GM19395 (cell line): ENCODE results near the gene NALCN.
A peak's percentile ranks its signal among the peaks of the same experiment; 100 is the strongest.

Experiments
- ATAC-seq: cut with Tn5 transposase; IDR thresholded peaks from one replicate; pipeline ENCODE4 v1.9.1; 2021; ENCODE audit warnings: mild to moderate bottlenecking, moderate library complexity; ENCODE audit not compliant: unreplicated experiment

Gene NALCN

GRCh38 chr13:101416181-101417042 lies at the start of gene NALCN:
Gene NALCN (minus strand): TSS chr13:101416508. CDS start chr13:101399126, 17,382 bp downstream.
- peak; percentile 48 for ATAC-seq

- ATAC-seq, result no peak
These were observed 49.6 kb upstream of the NALCN start for GRCh38 chr13:101465877-101466276.

- ATAC-seq, result no peak
These were observed 40.9 kb upstream of the NALCN start for GRCh38 chr13:101457176-101457575.

GRCh38 chr13:101455863-101456262 lies 39.6 kb upstream of the NALCN start:
- no peak for ATAC-seq

- ATAC-seq, result no peak
These were observed 38.5 kb upstream of the NALCN start for GRCh38 chr13:101454767-101455166.

GRCh38 chr13:101453784-101454201 lies 37.5 kb upstream of the NALCN start:
- ATAC-seq, result peak; percentile 20

- peak; percentile 82 for ATAC-seq
These were observed 36.5 kb upstream of the NALCN start, which contains the start of gene ITGBL1 for GRCh38 chr13:101452519-101453485. Gene ITGBL1 (plus strand): TSS chr13:101452675. CDS start chr13:101452834, 159 bp downstream.

GRCh38 chr13:101451641-101452040 lies 35.3 kb upstream of the NALCN start:
- no peak for ATAC-seq

GRCh38 chr13:101450749-101451130 lies 34.4 kb upstream of the NALCN start:
- ATAC-seq, result no peak

GRCh38 chr13:101449790-101450748 lies 33.8 kb upstream of the NALCN start:
- ATAC-seq, result no peak

- no peak for ATAC-seq
These were observed 31.5 kb upstream of the NALCN start for GRCh38 chr13:101447852-101448251.

GRCh38 chr13:101434486-101434885 lies 18.2 kb upstream of the NALCN start:
- no peak for ATAC-seq

GRCh38 chr13:101433895-101434294 lies 17.6 kb upstream of the NALCN start:
- no peak for ATAC-seq

- ATAC-seq, result no peak
These were observed 13.4 kb upstream of the NALCN start for GRCh38 chr13:101429733-101430132.

GRCh38 chr13:101425623-101426022 lies 9.3 kb upstream of the NALCN start:
- ATAC-seq, result no peak

GRCh38 chr13:101425156-101425471 lies 8.8 kb upstream of the NALCN start:
- no peak for ATAC-seq

GRCh38 chr13:101424381-101425155 lies 8.3 kb upstream of the NALCN start:
- no peak for ATAC-seq

GRCh38 chr13:101423872-101424271 lies 7.6 kb upstream of the NALCN start:
- no peak for ATAC-seq

- ATAC-seq, result no peak
These were observed 1.2 kb upstream of the NALCN start for GRCh38 chr13:101417501-101417900.

- no peak for ATAC-seq
These were observed 717 bp upstream of the NALCN start for GRCh38 chr13:101417043-101417406.
